Uterus (tissue), 4 donors: ENCODE measurements around the gene ZNF3. TPM values are rescaled to one million over a fixed set of nuclear protein-coding genes. Genes with fewer than 3 reads are reported as not detected.

ENCODE experiments used
- DNase-seq, 2 donors: peaks; one replicate each; pipeline ENCODE4 v3.0.0-alpha.2; 2019 to 2020
- H3K27ac ChIP-seq, 2 donors: fragments of 200-600 bp; sonication (generic); 1 replicate in 1 of 2; 2 replicates in 1 of 2; pipeline ENCODE4 v1.5.1; 2016 to 2018
- H3K27me3 ChIP-seq, 2 donors: fragments of 200-600 bp; sonication (generic); one replicate each; pipeline ENCODE4 v1.5.1; 2018 to 2019; ENCODE audit warnings: control low read depth in 1 of 2
- H3K36me3 ChIP-seq, 2 donors: fragments of 200-600 bp; sonication (generic); one replicate each; pipeline ENCODE4 v1.5.1; 2019; ENCODE audit warnings: control low read depth in 1 of 2
- H3K4me1 ChIP-seq, 2 donors: fragments of 200-600 bp; sonication (generic); one replicate each; pipeline ENCODE4 v1.5.1; 2018 to 2019; ENCODE audit warnings: control low read depth in 1 of 2
- H3K4me3 ChIP-seq, 2 donors: fragments of 200-600 bp; sonication (generic); 1 replicate in 1 of 2; 2 replicates in 1 of 2; pipeline ENCODE4 v1.5.1; 2018 to 2019; ENCODE audit warnings: mild to moderate bottlenecking in 1 of 2
- H3K9me3 ChIP-seq, 2 donors: fragments of 200-600 bp; sonication (generic); one replicate each; pipeline ENCODE4 v1.5.1; 2019; ENCODE audit warnings: control low read depth in 1 of 2
- POLR2A ChIP-seq, 2 donors: fragments of 450-650 bp; IDR thresholded peaks; one replicate each; pipeline ENCODE4 v1.6.1; 2016; ENCODE audit warnings: antibody characterized with exemption in 2 of 2, mild to moderate bottlenecking in 1 of 2, moderate library complexity in 1 of 2
- intact Hi-C: fragments of 100-400 bp; cut with DNase I; formaldehyde crosslinking; loops from one replicate; pipeline ENCODE4 v1.15.1; 2023; ENCODE audit warnings: low total_unique reads
- total RNA-seq, 4 donors: library from RNA; depleted of rRNA in 3 of 4; stranded (reverse); fragments of >200 nt in 3 of 4; gene quantifications; one replicate each; pipeline versions ENCODE4 v1.1.0 to v1.2.4, GENCODE V29; 2014 to 2023
- TF ChIP-seq, protein P1 (sequence below), 4 experiments: fragments of 200-600 bp in 2 of 4; fragments of 450-650 bp in 2 of 4; sonication (generic) in 2 of 4; IDR thresholded peaks; one replicate each; pipeline ENCODE4 v1.5.1; 2016 to 2019; ENCODE audit warnings: antibody characterized with exemption in 4 of 4, mild to moderate bottlenecking in 2 of 4, moderate library complexity in 1 of 4
- donor health status: DM: yes; HTN: yes; CAD: no.

ZNF3 gene
- total RNA-seq, 4 donors from 2014 or later: 10.9 to 69.4 (median 50.3) TPM

DNA sequence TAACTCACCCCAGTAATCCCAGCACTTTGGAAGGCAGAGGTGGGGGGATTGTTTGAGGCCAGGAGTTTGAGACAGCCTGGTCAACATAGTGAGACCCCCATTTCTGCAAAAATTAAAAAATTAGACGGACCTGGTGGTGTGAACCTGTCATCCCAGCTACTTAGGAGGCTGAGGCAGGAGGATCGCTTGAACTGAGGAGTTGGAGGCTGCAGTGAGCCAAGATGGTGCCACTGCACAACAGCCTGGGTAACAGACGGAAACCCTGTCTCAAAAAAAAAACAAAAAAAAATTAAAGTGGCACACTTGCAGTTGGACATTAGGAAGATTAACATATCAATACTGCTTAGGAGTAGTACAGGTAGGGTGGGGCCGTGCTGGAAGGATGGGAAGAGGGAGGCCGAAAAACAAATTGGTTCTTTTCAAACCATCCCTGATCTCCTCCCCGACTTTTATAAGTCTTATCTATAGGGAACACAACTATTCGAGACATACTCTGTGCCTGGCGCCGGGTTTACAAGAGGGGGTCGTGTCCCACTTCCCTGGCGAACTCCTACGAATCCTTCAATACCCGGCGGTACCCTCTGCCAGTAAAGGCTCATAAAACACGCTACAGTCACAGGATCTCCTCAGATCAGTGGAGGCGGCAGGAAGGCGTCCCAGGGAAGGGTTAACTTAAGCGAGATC lies 37.0 kb upstream of the ZNF3 start:
- Histone ChIP-seq H3K4me1 (peaks cover 4 to 6% of the 10 kb centered on the region in 2 donors), H3K9me3 (no peaks in the 10 kb centered on the region), H3K36me3 (no peaks in the 10 kb centered on the region), H3K27ac (peak overlapping the region; percentile 84 to 94), H3K27me3 (no peaks in the 10 kb centered on the region), H3K4me3 (peak overlapping the region; percentile 74 to 83)
- no peak for DNase-seq
- TF ChIP-seq, protein P1, sequence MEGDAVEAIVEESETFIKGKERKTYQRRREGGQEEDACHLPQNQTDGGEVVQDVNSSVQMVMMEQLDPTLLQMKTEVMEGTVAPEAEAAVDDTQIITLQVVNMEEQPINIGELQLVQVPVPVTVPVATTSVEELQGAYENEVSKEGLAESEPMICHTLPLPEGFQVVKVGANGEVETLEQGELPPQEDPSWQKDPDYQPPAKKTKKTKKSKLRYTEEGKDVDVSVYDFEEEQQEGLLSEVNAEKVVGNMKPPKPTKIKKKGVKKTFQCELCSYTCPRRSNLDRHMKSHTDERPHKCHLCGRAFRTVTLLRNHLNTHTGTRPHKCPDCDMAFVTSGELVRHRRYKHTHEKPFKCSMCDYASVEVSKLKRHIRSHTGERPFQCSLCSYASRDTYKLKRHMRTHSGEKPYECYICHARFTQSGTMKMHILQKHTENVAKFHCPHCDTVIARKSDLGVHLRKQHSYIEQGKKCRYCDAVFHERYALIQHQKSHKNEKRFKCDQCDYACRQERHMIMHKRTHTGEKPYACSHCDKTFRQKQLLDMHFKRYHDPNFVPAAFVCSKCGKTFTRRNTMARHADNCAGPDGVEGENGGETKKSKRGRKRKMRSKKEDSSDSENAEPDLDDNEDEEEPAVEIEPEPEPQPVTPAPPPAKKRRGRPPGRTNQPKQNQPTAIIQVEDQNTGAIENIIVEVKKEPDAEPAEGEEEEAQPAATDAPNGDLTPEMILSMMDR (IDR thresholded peaks at IDR 0.05): no peak
- TF ChIP-seq POLR2A (IDR thresholded peaks at IDR 0.05): no peak
- intact Hi-C loops: no loop called here

DNA sequence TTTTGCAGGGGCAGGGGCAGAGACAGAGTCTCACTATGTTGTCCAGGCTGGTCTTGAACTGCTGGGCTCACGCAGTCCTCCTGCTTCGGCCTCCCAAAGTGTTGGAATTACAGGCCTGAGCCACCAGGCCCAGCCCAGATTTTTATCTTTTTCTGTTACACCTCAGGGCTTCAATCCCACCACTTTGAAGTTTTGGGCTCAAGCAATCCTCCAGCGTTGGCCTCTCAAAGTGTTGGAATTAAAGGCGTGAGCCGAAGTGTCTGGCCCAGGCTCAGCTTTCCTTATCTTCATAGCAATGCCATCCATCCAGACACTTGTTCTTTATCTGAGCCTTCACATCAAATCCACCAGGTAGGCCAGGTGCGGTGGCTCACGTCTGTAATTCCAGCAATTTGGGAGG lies 33.5 kb upstream of the ZNF3 start:
- Histone ChIP-seq H3K27me3 (no peaks in the 10 kb centered on the region), H3K36me3 (no peaks in the 10 kb centered on the region)

DNA sequence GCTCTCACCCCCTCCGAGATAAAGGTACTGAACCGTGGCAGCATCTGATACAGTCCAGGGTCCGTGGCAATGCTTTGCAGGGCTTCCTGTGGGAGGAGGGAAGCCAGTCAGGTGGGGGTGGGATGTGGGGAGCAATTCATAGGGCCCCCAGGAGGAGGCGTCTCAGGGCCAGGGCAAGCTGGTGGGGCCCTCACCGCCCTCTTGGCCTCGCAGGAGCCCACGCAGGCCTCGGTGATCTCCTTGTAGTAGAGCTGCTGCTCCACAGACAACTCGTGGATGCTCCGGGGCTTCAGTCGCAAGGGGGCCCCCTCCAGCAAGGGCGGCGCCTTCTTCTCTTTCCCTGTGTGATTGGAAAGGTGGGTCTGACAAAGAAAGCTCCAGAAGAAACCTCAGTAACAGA lies 30.4 kb upstream of the ZNF3 start:
- no peak overlapping the region for H3K27ac ChIP-seq
- intact Hi-C loops: no loop called here
- no peaks in the 10 kb centered on the region for H3K27me3 ChIP-seq
- H3K4me3 ChIP-seq: no peak overlapping the region
- no peak for TF ChIP-seq POLR2A (IDR thresholded peaks at IDR 0.05)
- TF ChIP-seq, protein P1 (IDR thresholded peaks at IDR 0.05): no peak
- no peaks in the 10 kb centered on the region for H3K4me1 ChIP-seq
- no peaks in the 10 kb centered on the region for H3K36me3 ChIP-seq
- no peak for DNase-seq
- no peaks in the 10 kb centered on the region for H3K9me3 ChIP-seq

More for the DNA sequence above, 33.5 kb upstream of the ZNF3 start:
- Histone ChIP-seq H3K27ac (no peak overlapping the region), H3K9me3 (no peaks in the 10 kb centered on the region), H3K4me3 (no peak overlapping the region), H3K4me1 (peaks cover 0 to under 1% of the 10 kb centered on the region in 2 donors)
- DNase-seq: no peak
- TF ChIP-seq POLR2A (IDR thresholded peaks at IDR 0.05): no peak
- intact Hi-C loops: no loop called here

DNA sequence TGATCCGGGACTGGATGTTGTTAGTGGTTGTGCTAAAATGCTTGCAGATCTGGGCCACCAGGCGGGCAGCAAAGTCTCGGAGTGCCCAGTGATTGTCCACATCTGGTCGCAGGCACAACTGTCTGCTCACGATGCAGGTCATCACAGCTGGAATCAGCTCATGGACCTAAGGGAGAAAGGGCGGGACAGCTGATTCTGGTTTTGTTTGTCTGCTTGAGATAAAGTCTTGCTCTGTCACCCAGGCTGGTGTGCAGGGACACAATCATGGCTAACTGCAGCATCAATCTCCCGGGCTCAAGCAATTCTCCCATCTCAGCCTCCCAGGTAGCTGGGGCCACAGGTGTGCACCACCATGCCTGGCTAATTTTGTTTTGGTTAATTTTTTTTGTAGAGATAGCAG lies 29.6 kb upstream of the ZNF3 start:
- Histone ChIP-seq H3K4me1 (no peaks in the 10 kb centered on the region), H3K27me3 (no peaks in the 10 kb centered on the region), H3K36me3 (no peaks in the 10 kb centered on the region), H3K9me3 (no peaks in the 10 kb centered on the region), H3K27ac (no peak overlapping the region), H3K4me3 (no peak overlapping the region)
- intact Hi-C loops: no loop called here
- no peak for TF ChIP-seq POLR2A (IDR thresholded peaks at IDR 0.05)
- TF ChIP-seq, protein P1 (IDR thresholded peaks at IDR 0.05): no peak
- no peak for DNase-seq

DNA sequence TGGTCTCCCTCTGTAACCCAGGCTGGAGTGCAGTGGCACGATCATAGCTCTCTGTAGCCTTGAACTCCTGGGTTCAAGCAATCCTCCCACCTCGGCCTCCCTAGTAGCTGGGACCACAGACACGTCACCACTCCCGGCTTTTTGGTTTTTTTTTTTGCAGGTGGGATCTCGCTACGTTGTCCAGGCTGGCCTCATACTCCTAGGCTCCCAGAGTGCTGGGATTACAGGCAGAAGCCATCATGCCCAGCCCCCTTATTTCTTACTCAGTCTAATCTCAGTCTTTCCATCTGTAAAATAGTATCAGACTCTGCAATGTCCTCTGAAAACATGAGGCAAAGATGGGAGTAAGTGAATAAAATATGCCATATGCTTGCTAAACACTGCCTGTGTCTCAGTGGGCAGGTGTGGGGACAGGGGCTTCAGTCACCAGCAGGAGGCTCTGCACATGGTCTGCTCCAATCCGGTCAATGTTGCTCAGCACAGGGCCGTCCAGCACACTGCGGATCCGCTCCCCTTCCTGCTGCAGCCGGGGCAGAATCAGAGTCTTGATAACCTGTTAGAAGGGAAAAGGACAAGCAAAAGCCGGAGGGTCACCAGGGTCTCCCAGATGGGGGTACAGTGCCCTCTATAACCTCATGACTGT lies 28.1 kb upstream of the ZNF3 start:
- no peak overlapping the region for H3K27ac ChIP-seq
- no peaks in the 10 kb centered on the region for H3K27me3 ChIP-seq
- H3K9me3 ChIP-seq: no peaks in the 10 kb centered on the region
- H3K36me3 ChIP-seq: no peaks in the 10 kb centered on the region
- intact Hi-C loops: no loop called here
- DNase-seq: no peak
- TF ChIP-seq, protein P1 (IDR thresholded peaks at IDR 0.05): no peak
- TF ChIP-seq POLR2A (IDR thresholded peaks at IDR 0.05): no peak
- H3K4me3 ChIP-seq: no peak overlapping the region
- H3K4me1 ChIP-seq: no peaks in the 10 kb centered on the region
